NT2/D1 (cell line): ENCODE results near the gene TLE1.

Source experiments
- DNase-seq: peaks from one replicate; pipeline ENCODE4 v3.0.0-alpha.2; 2011; ENCODE audit warnings: low read depth, low spot score
- H3K27me3 ChIP-seq: 2 replicates; pipeline ENCODE4 v1.6.0; 2011; ENCODE audit warnings: mild to moderate bottlenecking; ENCODE audit not compliant: insufficient read length, insufficient read depth
- H3K36me3 ChIP-seq: 2 replicates; pipeline ENCODE4 v1.6.1; 2011; ENCODE audit warnings: mild to moderate bottlenecking, low read length, mixed read lengths; ENCODE audit not compliant: insufficient read depth, insufficient read length
- H3K4me1 ChIP-seq: 2 replicates; pipeline ENCODE4 v1.5.1; 2011; ENCODE audit not compliant: insufficient read depth, insufficient read length
- H3K4me3 ChIP-seq: 2 replicates; pipeline ENCODE4 v1.5.1; 2011; ENCODE audit warnings: low read depth; ENCODE audit not compliant: insufficient read length
- H3K9ac ChIP-seq: 2 replicates; pipeline ENCODE4 v1.6.0; 2011; ENCODE audit warnings: low read depth; ENCODE audit not compliant: insufficient read length
- H3K9me3 ChIP-seq: 2 replicates; pipeline ENCODE4 v1.5.1; 2011; ENCODE audit warnings: mild to moderate bottlenecking, low read length; ENCODE audit not compliant: insufficient read depth
- SUZ12 ChIP-seq: IDR thresholded peaks from 2 replicates; pipeline ENCODE4 v1.6.1; 2011; ENCODE audit not compliant: insufficient read length, insufficient read depth; ENCODE audit errors: extremely low read depth
- YY1 ChIP-seq: IDR thresholded peaks from 2 replicates; pipeline ENCODE4 v1.6.1; 2011; ENCODE audit not compliant: insufficient read length, insufficient read depth
- ZNF274 ChIP-seq: IDR thresholded peaks from 2 replicates; pipeline ENCODE4 v1.6.1; 2011; ENCODE audit warnings: mild to moderate bottlenecking, low read depth, low read length

TLE1 gene

GRCh38 chr9:81664638-81665222, 24.6 kb downstream of the TLE1 start:
- no peak overlapping the region for H3K4me3 ChIP-seq
- no peak for DNase-seq
- no peak overlapping the region for H3K9ac ChIP-seq
- peaks cover 10% of the 10 kb centered on the region for H3K4me1 ChIP-seq
- H3K27me3 ChIP-seq: no peaks in the 10 kb centered on the region
- H3K36me3 ChIP-seq: peaks cover 24% of the 10 kb centered on the region
- H3K9me3 ChIP-seq: no peaks in the 10 kb centered on the region
- TF ChIP-seq ZNF274 (no peak), SUZ12 (no peak), YY1 (no peak)

- peaks cover 23% of the 10 kb centered on the region for H3K36me3 ChIP-seq
- TF ChIP-seq YY1: no peak
- H3K9ac ChIP-seq: no peak overlapping the region
- H3K9me3 ChIP-seq: no peaks in the 10 kb centered on the region
- H3K4me1 ChIP-seq: peaks cover 5% of the 10 kb centered on the region
- no peaks in the 10 kb centered on the region for H3K27me3 ChIP-seq
- no peak overlapping the region for H3K4me3 ChIP-seq
- DNase-seq: no peak
Measured at GRCh38 chr9:81661339-81661738, 28.0 kb downstream of the TLE1 start.

- Histone ChIP-seq H3K9me3 (no peaks in the 10 kb centered on the region), H3K36me3 (peaks cover 34% of the 10 kb centered on the region), H3K4me1 (no peaks in the 10 kb centered on the region), H3K27me3 (no peaks in the 10 kb centered on the region), H3K9ac (no peak overlapping the region), H3K4me3 (no peak overlapping the region)
- DNase-seq: no peak
- TF ChIP-seq YY1: no peak
- no peak for TF ChIP-seq SUZ12
- no peak for TF ChIP-seq ZNF274
Measured at GRCh38 chr9:81656871-81657337, 32.4 kb downstream of the TLE1 start.

- TF ChIP-seq YY1 (no peak), SUZ12 (no peak)
- DNase-seq: no peak
- Histone ChIP-seq H3K27me3 (no peaks in the 10 kb centered on the region), H3K9me3 (no peaks in the 10 kb centered on the region), H3K4me1 (no peaks in the 10 kb centered on the region), H3K9ac (no peak overlapping the region), H3K36me3 (peaks cover 39% of the 10 kb centered on the region), H3K4me3 (no peak overlapping the region)
Measured at GRCh38 chr9:81656004-81656403, 33.3 kb downstream of the TLE1 start.

- H3K9ac ChIP-seq: no peak overlapping the region
- H3K36me3 ChIP-seq: peaks cover 48% of the 10 kb centered on the region
- no peak for DNase-seq
- peaks cover 3% of the 10 kb centered on the region for H3K4me1 ChIP-seq
- no peaks in the 10 kb centered on the region for H3K27me3 ChIP-seq
- no peak overlapping the region for H3K4me3 ChIP-seq
- TF ChIP-seq SUZ12: no peak
- no peak for TF ChIP-seq YY1
- TF ChIP-seq ZNF274: no peak
- no peaks in the 10 kb centered on the region for H3K9me3 ChIP-seq
Measured at GRCh38 chr9:81653240-81653639, 36.1 kb downstream of the TLE1 start.

- no peaks in the 10 kb centered on the region for H3K27me3 ChIP-seq
- H3K4me3 ChIP-seq: no peak overlapping the region
- H3K9ac ChIP-seq: no peak overlapping the region
- TF ChIP-seq YY1 (no peak), ZNF274 (no peak), SUZ12 (no peak)
- DNase-seq: no peak
- H3K4me1 ChIP-seq: peaks cover 3% of the 10 kb centered on the region
- no peaks in the 10 kb centered on the region for H3K9me3 ChIP-seq
- peaks cover 46% of the 10 kb centered on the region for H3K36me3 ChIP-seq
Measured at GRCh38 chr9:81652058-81652687, 37.2 kb downstream of the TLE1 start.

GRCh38 chr9:81650586-81651515, 38.5 kb downstream of the TLE1 start:
- Histone ChIP-seq H3K4me3 (no peak overlapping the region), H3K9ac (no peak overlapping the region), H3K9me3 (no peaks in the 10 kb centered on the region), H3K27me3 (no peaks in the 10 kb centered on the region), H3K36me3 (peaks cover 46% of the 10 kb centered on the region), H3K4me1 (peaks cover 3% of the 10 kb centered on the region)
- DNase-seq: no peak
- no peak for TF ChIP-seq YY1
- TF ChIP-seq SUZ12: no peak
- no peak for TF ChIP-seq ZNF274
